ENCODE data around the gene MAP4K5.

DNA sequence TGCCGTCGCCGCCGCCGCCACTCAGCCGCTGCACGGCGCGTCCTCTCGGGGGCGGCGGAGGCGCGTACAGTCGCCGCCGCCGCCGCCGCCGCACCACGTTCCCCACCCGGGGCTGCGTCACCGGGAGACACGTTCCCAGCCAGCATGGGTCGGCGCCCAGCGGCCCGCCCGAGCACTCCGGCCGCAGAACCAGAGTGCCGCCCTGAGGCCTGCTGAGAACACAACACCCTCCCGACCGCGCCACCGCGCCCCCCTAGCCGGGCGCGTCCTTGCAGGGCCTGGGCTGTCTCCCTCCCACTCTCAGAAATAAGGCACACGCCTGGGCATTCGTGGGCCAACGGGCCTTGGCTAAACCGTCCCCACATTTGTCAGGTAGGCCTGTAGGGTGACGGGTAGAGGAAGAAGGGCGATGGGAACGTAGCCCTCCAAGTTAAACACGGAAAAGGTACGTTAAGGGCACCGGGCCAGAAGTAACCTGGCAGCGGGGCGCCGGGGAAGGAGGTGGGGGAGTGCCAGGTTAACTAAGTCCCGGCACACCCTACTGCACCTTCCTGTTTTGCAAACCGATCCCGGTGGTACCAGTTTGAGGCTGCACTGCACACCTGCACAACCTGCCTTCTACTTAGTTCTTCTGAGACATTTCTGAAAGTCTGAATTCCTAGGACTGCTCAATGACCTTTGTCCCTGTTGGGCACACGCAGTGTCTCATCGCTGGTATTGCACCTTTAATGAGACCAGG is at the start of gene MAP4K5:
- TF ChIP-seq POLR2A (IDR thresholded peaks at IDR 0.05) (no peak), POLR2AphosphoS5 (IDR thresholded peaks at IDR 0.05) (peak; percentile 79 to 89 (median 84))
- TF ChIP-seq, protein P1, sequence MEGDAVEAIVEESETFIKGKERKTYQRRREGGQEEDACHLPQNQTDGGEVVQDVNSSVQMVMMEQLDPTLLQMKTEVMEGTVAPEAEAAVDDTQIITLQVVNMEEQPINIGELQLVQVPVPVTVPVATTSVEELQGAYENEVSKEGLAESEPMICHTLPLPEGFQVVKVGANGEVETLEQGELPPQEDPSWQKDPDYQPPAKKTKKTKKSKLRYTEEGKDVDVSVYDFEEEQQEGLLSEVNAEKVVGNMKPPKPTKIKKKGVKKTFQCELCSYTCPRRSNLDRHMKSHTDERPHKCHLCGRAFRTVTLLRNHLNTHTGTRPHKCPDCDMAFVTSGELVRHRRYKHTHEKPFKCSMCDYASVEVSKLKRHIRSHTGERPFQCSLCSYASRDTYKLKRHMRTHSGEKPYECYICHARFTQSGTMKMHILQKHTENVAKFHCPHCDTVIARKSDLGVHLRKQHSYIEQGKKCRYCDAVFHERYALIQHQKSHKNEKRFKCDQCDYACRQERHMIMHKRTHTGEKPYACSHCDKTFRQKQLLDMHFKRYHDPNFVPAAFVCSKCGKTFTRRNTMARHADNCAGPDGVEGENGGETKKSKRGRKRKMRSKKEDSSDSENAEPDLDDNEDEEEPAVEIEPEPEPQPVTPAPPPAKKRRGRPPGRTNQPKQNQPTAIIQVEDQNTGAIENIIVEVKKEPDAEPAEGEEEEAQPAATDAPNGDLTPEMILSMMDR (IDR thresholded peaks at IDR 0.05 in 8 of 11, conservative IDR thresholded peaks at IDR 0.05 in 3 of 11): peak; percentile 76 to 98 (median 91)

Measured in spleen (tissue), 7 donors.